Liver (tissue), 9 donors: Measurements from ENCODE around the gene PRKN. TPM values are rescaled to one million over a fixed set of nuclear protein-coding genes. Genes with fewer than 3 reads are reported as not detected.

ENCODE experiments used
- DNase-seq: peaks from one replicate; pipeline ENCODE4 v3.0.0-alpha.2; 2017; ENCODE audit warnings: low spot score
- H3K27ac ChIP-seq, 2 donors: one replicate each; pipeline ENCODE4 v1.7.0; 2013; ENCODE audit warnings: inconsistent platforms in 2 of 2, low read length in 2 of 2, control low read depth in 1 of 2, low read depth in 1 of 2, mild to moderate bottlenecking in 1 of 2
- H3K27me3 ChIP-seq, 4 donors: one replicate each; pipeline versions ENCODE4 v1.6.1 to v1.7.0; 2013; ENCODE audit warnings: low read length in 3 of 4, inconsistent platforms in 1 of 4, mild to moderate bottlenecking in 1 of 4, moderate library complexity in 1 of 4; ENCODE audit not compliant: control insufficient read depth in 4 of 4, insufficient read depth in 4 of 4
- H3K36me3 ChIP-seq, 4 donors: one replicate each; pipeline versions ENCODE4 v1.6.1 to v1.7.0; 2013; ENCODE audit warnings: low read length in 3 of 4, mild to moderate bottlenecking in 3 of 4, low read depth in 1 of 4, moderate library complexity in 1 of 4; ENCODE audit not compliant: control insufficient read depth in 4 of 4, insufficient read depth in 3 of 4
- H3K4me1 ChIP-seq, 4 donors: one replicate each; pipeline versions ENCODE4 v1.6.1 to v1.7.0; 2013; ENCODE audit warnings: low read length in 3 of 4, mild to moderate bottlenecking in 3 of 4, moderate library complexity in 1 of 4; ENCODE audit not compliant: control insufficient read depth in 4 of 4, insufficient read depth in 4 of 4
- H3K4me3 ChIP-seq, 3 donors: one replicate each; pipeline versions ENCODE4 v1.6.1 to v1.7.0; 2013; ENCODE audit warnings: low read length in 3 of 3, control low read depth in 1 of 3, low read depth in 1 of 3, mild to moderate bottlenecking in 1 of 3
- H3K9ac ChIP-seq, 2 donors: one replicate each; pipeline ENCODE4 v1.7.0; 2013; ENCODE audit warnings: low read length in 2 of 2, mild to moderate bottlenecking in 2 of 2, moderate library complexity in 2 of 2, control low read depth in 1 of 2, low read depth in 1 of 2
- H3K9me3 ChIP-seq, 4 donors: one replicate each; pipeline versions ENCODE4 v1.6.1 to v1.7.0; 2013; ENCODE audit warnings: low read length in 3 of 4; ENCODE audit not compliant: control insufficient read depth in 4 of 4
- EGR1 ChIP-seq, 2 donors: IDR thresholded peaks; 2 replicates each; pipeline ENCODE4 v1.6.1; 2016 to 2018; ENCODE audit warnings: antibody characterized with exemption in 2 of 2, low read depth in 2 of 2
- FOXA1 ChIP-seq: IDR thresholded peaks from 2 replicates; pipeline ENCODE4 v1.6.1; 2016; ENCODE audit warnings: antibody characterized with exemption
- FOXA2 ChIP-seq: IDR thresholded peaks from 2 replicates; pipeline ENCODE4 v1.6.1; 2016; ENCODE audit warnings: antibody characterized with exemption
- GABPA ChIP-seq, 2 donors: IDR thresholded peaks in 1 of 2; conservative IDR thresholded peaks in 1 of 2; 2 replicates each; pipeline ENCODE4 v1.6.1; 2016; ENCODE audit warnings: antibody characterized with exemption in 2 of 2, mild to moderate bottlenecking in 1 of 2, moderate library complexity in 1 of 2
- HNF4A ChIP-seq, 2 donors: conservative IDR thresholded peaks; 2 replicates each; pipeline ENCODE4 v1.6.1; 2016; ENCODE audit warnings: antibody characterized with exemption in 2 of 2, mild to moderate bottlenecking in 2 of 2
- HNF4G ChIP-seq: IDR thresholded peaks from 2 replicates; pipeline ENCODE4 v1.6.1; 2016; ENCODE audit warnings: antibody characterized with exemption
- JUND ChIP-seq, 2 donors: IDR thresholded peaks; 2 replicates each; pipeline ENCODE4 v1.6.1; 2016; ENCODE audit warnings: antibody characterized with exemption in 2 of 2
- NR2F2 ChIP-seq: IDR thresholded peaks from 2 replicates; pipeline ENCODE4 v1.6.1; 2016; ENCODE audit warnings: antibody characterized with exemption
- RAD21 ChIP-seq, 2 donors: IDR thresholded peaks; 2 replicates each; pipeline ENCODE4 v1.6.1; 2016; ENCODE audit warnings: antibody characterized with exemption in 2 of 2, mild to moderate bottlenecking in 2 of 2
- RXRA ChIP-seq, 2 donors: IDR thresholded peaks; 2 replicates each; pipeline ENCODE4 v1.6.1; 2017 to 2018; ENCODE audit warnings: antibody characterized with exemption in 2 of 2, mild to moderate bottlenecking in 1 of 2
- SP1 ChIP-seq: IDR thresholded peaks from 2 replicates; pipeline ENCODE4 v1.6.1; 2018; ENCODE audit warnings: antibody characterized with exemption, mild to moderate bottlenecking
- TAF1 ChIP-seq: conservative IDR thresholded peaks from 2 replicates; pipeline ENCODE4 v1.6.1; 2016; ENCODE audit warnings: antibody characterized with exemption, mild to moderate bottlenecking
- YY1 ChIP-seq: IDR thresholded peaks from 2 replicates; pipeline ENCODE4 v1.6.1; 2016; ENCODE audit warnings: antibody characterized with exemption, mild to moderate bottlenecking
- WGBS: extraction: QIAGEN DNeasy Blood & Tissue Kit; methylation state at CpG from one replicate; pipeline ENCODE4 v1.1.7; 2013; 5-methylcytosine and 5-hydroxymethylcytosine counted together
- polyA plus RNA-seq, 2 donors: library from polyadenylated mRNA; stranded (reverse) in 1 of 2; unstranded in 1 of 2; fragments of 200-250 nt in 1 of 2; fragments of >200 nt in 1 of 2; fragmentation: Nextera tagmentation in 1 of 2; extraction: Ambion mirVana in 1 of 2; gene quantifications; one replicate each; pipeline versions ENCODE4 v1.2.1 to v1.2.3, GENCODE V29; 2013 to 2015
- total RNA-seq, 2 donors: library from RNA; depleted of rRNA; stranded (reverse); fragments of >200 nt; gene quantifications; one replicate each; pipeline ENCODE4 v1.2.3, GENCODE V29; 2014
- TF ChIP-seq, protein P1 (sequence below): IDR thresholded peaks from 2 replicates; pipeline ENCODE4 v1.6.1; 2016; ENCODE audit warnings: antibody characterized with exemption
- TF ChIP-seq, protein P2 (sequence below): IDR thresholded peaks from 2 replicates; pipeline ENCODE4 v1.6.1; 2016; ENCODE audit warnings: antibody characterized with exemption, mild to moderate bottlenecking
- TF ChIP-seq, protein P3 (sequence below): IDR thresholded peaks from 2 replicates; pipeline ENCODE4 v1.6.1; 2016; ENCODE audit warnings: antibody characterized with exemption
- TF ChIP-seq, protein P4 (sequence below): IDR thresholded peaks from 2 replicates; pipeline ENCODE4 v1.6.1; 2016; ENCODE audit warnings: antibody characterized with exemption
- TF ChIP-seq, protein P5 (sequence below): fragments of 150-350 bp; IDR thresholded peaks from 2 replicates; pipeline ENCODE4 v1.5.1; 2017; ENCODE audit warnings: improper control_type of control experiment, low read depth, low read length; ENCODE audit not compliant: missing input control
- donor health status: healthy.
- donor health status: healthy.
- donor health status: healthy.
- donor health status: healthy.
- donor health status: healthy.

Gene PRKN
- total and polyA plus RNA-seq, 4 donors = 0.47 to 4.1 (median 3.2) TPM

- no peaks in the 10 kb centered on the region for H3K36me3 ChIP-seq
- no peaks in the 10 kb centered on the region for H3K9me3 ChIP-seq
- WGBS = 87% methylated on average over 2 of the region's 2 CpGs
Observed at GRCh38 chr6:162702446-162702845, 25.1 kb downstream of the PRKN start.

GRCh38 chr6:162701551-162701950, 26.0 kb downstream of the PRKN start:
- H3K9me3 ChIP-seq = no peaks in the 10 kb centered on the region
- H3K4me3 ChIP-seq = no peak overlapping the region
- DNase-seq = no peak
- WGBS = 88% methylated on average over 1 of the region's 1 CpG
- H3K36me3 ChIP-seq = no peaks in the 10 kb centered on the region
- TF ChIP-seq, protein P1, sequence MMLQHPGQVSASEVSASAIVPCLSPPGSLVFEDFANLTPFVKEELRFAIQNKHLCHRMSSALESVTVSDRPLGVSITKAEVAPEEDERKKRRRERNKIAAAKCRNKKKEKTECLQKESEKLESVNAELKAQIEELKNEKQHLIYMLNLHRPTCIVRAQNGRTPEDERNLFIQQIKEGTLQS = no peak
- TF ChIP-seq, protein P2, sequence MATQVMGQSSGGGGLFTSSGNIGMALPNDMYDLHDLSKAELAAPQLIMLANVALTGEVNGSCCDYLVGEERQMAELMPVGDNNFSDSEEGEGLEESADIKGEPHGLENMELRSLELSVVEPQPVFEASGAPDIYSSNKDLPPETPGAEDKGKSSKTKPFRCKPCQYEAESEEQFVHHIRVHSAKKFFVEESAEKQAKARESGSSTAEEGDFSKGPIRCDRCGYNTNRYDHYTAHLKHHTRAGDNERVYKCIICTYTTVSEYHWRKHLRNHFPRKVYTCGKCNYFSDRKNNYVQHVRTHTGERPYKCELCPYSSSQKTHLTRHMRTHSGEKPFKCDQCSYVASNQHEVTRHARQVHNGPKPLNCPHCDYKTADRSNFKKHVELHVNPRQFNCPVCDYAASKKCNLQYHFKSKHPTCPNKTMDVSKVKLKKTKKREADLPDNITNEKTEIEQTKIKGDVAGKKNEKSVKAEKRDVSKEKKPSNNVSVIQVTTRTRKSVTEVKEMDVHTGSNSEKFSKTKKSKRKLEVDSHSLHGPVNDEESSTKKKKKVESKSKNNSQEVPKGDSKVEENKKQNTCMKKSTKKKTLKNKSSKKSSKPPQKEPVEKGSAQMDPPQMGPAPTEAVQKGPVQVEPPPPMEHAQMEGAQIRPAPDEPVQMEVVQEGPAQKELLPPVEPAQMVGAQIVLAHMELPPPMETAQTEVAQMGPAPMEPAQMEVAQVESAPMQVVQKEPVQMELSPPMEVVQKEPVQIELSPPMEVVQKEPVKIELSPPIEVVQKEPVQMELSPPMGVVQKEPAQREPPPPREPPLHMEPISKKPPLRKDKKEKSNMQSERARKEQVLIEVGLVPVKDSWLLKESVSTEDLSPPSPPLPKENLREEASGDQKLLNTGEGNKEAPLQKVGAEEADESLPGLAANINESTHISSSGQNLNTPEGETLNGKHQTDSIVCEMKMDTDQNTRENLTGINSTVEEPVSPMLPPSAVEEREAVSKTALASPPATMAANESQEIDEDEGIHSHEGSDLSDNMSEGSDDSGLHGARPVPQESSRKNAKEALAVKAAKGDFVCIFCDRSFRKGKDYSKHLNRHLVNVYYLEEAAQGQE = no peak
- TF ChIP-seq, protein P3, sequence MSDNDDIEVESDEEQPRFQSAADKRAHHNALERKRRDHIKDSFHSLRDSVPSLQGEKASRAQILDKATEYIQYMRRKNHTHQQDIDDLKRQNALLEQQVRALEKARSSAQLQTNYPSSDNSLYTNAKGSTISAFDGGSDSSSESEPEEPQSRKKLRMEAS = no peak
- no peaks in the 10 kb centered on the region for H3K27me3 ChIP-seq
- no peaks in the 10 kb centered on the region for H3K4me1 ChIP-seq
- no peak overlapping the region for H3K9ac ChIP-seq
- no peak overlapping the region for H3K27ac ChIP-seq

More at GRCh38 chr6:162702446-162702845, 25.1 kb downstream of the PRKN start:
- Histone ChIP-seq H3K27ac (no peak overlapping the region), H3K4me3 (no peak overlapping the region), H3K9ac (no peak overlapping the region), H3K27me3 (no peaks in the 10 kb centered on the region), H3K4me1 (no peaks in the 10 kb centered on the region)
- TF ChIP-seq, protein P4, sequence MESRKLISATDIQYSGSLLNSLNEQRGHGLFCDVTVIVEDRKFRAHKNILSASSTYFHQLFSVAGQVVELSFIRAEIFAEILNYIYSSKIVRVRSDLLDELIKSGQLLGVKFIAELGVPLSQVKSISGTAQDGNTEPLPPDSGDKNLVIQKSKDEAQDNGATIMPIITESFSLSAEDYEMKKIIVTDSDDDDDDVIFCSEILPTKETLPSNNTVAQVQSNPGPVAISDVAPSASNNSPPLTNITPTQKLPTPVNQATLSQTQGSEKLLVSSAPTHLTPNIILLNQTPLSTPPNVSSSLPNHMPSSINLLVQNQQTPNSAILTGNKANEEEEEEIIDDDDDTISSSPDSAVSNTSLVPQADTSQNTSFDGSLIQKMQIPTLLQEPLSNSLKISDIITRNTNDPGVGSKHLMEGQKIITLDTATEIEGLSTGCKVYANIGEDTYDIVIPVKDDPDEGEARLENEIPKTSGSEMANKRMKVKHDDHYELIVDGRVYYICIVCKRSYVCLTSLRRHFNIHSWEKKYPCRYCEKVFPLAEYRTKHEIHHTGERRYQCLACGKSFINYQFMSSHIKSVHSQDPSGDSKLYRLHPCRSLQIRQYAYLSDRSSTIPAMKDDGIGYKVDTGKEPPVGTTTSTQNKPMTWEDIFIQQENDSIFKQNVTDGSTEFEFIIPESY = no peak
- TF ChIP-seq, protein P3 = no peak
- no peak for TF ChIP-seq FOXA1
- TF ChIP-seq, protein P5, sequence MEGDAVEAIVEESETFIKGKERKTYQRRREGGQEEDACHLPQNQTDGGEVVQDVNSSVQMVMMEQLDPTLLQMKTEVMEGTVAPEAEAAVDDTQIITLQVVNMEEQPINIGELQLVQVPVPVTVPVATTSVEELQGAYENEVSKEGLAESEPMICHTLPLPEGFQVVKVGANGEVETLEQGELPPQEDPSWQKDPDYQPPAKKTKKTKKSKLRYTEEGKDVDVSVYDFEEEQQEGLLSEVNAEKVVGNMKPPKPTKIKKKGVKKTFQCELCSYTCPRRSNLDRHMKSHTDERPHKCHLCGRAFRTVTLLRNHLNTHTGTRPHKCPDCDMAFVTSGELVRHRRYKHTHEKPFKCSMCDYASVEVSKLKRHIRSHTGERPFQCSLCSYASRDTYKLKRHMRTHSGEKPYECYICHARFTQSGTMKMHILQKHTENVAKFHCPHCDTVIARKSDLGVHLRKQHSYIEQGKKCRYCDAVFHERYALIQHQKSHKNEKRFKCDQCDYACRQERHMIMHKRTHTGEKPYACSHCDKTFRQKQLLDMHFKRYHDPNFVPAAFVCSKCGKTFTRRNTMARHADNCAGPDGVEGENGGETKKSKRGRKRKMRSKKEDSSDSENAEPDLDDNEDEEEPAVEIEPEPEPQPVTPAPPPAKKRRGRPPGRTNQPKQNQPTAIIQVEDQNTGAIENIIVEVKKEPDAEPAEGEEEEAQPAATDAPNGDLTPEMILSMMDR = no peak
- TF ChIP-seq FOXA2 = no peak
- no peak for TF ChIP-seq HNF4G
- no peak for TF ChIP-seq RXRA (IDR thresholded peaks at IDR 0.05)
- no peak for TF ChIP-seq HNF4A (conservative IDR thresholded peaks at IDR 0.05)
- no peak for TF ChIP-seq NR2F2
- no peak for TF ChIP-seq GABPA (IDR thresholded peaks at IDR 0.05 in 1 of 2, conservative IDR thresholded peaks at IDR 0.05 in 1 of 2)
- TF ChIP-seq, protein P1 = no peak
- TF ChIP-seq TAF1 = no peak
- no peak for TF ChIP-seq YY1
- no peak for TF ChIP-seq RAD21 (IDR thresholded peaks at IDR 0.05)
- TF ChIP-seq, protein P2 = no peak
- no peak for TF ChIP-seq SP1
- TF ChIP-seq EGR1 (IDR thresholded peaks at IDR 0.05; ENCODE audit: low read depth in 2 of 2) = no peak
- TF ChIP-seq JUND (IDR thresholded peaks at IDR 0.05) = no peak
- DNase-seq = no peak
